ENCODE data around the gene ATP2B3. TPM values are rescaled to one million over a fixed set of nuclear protein-coding genes. Genes with fewer than 3 reads are reported as not detected.
"Not testable (repeated sequence)": the region's sequence is repeated elsewhere in the genome, so short reads cannot be mapped to it uniquely, and the experiment has no call there.

Gene ATP2B3
- total and polyA plus RNA-seq, 9 of the 15 experiments (the other 6 are each of a cell fraction or from before 2014, with no cell fraction given) = 0.04 TPM; not detected in 8

- Histone ChIP-seq H3K4me2 (ENCODE audit: insufficient read depth, low read length) (no peak overlapping the region), H3K9me3 (replicated peaks; ENCODE audit: control insufficient read depth, insufficient read depth, low read depth, low read length) (no peaks in the 10 kb centered on the region), H3K9me1 (ENCODE audit: control insufficient read depth, insufficient read depth, low read length) (no peaks in the 10 kb centered on the region), H3K36me3 (ENCODE audit: control insufficient read depth, insufficient read depth, low read length) (no peaks in the 10 kb centered on the region), H3K27me3 (ENCODE audit: control insufficient read depth in 2 of 2, insufficient read depth in 2 of 2, low read length in 2 of 2) (peaks cover 20 to 24% of the 10 kb centered on the region in 2 experiments; a peak in 4 of 5 replicates), H4K20me1 (replicated peaks; ENCODE audit: control insufficient read depth, insufficient read depth, low read length) (no peaks in the 10 kb centered on the region), H3K9ac (ENCODE audit: insufficient read depth in 1 of 2, low read depth in 2 of 2, low read length in 2 of 2) (no peak overlapping the region), H3K4me3 (no peak overlapping the region), H2AFZ (ENCODE audit: low read depth, low read length) (no peak overlapping the region), H3K27ac (ENCODE audit: extremely low read depth, low read depth, low read length) (no peak overlapping the region), H3K4me1 (replicated peaks in 1 of 2; ENCODE audit: control insufficient read depth in 2 of 2, insufficient read depth in 2 of 2, low read length in 2 of 2) (peaks cover under 1 to 22% of the 10 kb centered on the region in 2 experiments; a peak in 4 of 5 replicates), H3K79me2 (ENCODE audit: control insufficient read depth, insufficient read depth, low read length) (peaks cover 5% of the 10 kb centered on the region; the same call in 2 of the 3 replicates)
- DNase-seq (ENCODE audit: extremely low read depth in 1 of 4, low spot score in 3 of 4) (no peak), FAIRE-seq (no peak), ATAC-seq (no peak)
- intact Hi-C loops (cut with micrococcal nuclease) = no loop called here
- ChIA-PET CTCF (ENCODE audit: low intra/inter-chr PET ratio) (no interaction called here), POLR2A (interaction anchor here (0.6 kb wide), 1 partner anchor 349 kb away, joined by 3 read pairs; no protein-coding TSS in a partner anchor)
- in situ Hi-C loops (cut with MboI) = no loop called here
- TF ChIP-seq HDAC8 (tag; IDR thresholded peaks at IDR 0.05) (no peak), ARID4B (CRISPR knock-in tag; IDR thresholded peaks at IDR 0.05) (no peak), KHSRP (IDR thresholded peaks at IDR 0.05) (no peak), RBBP5 (IDR thresholded peaks at IDR 0.05; ENCODE audit: borderline replicate concordance, insufficient read depth, low read length, poor library complexity, severe bottlenecking) (no peak), FOXK2 (conservative IDR thresholded peaks at IDR 0.05 in 1 of 2, IDR thresholded peaks at IDR 0.05 in 1 of 2; ENCODE audit: low read depth in 2 of 2) (no peak), BCOR (IDR thresholded peaks at IDR 0.05) (no peak)
- 14% methylated on average over 15 of the region's 17 CpGs for WGBS (ENCODE audit: insufficient coverage, low coverage, missing lambda C conversion rate)
- no TSS peak for BruUV-seq (replicated peaks)
These were observed 85.8 kb downstream of the ATP2B3 start for GRCh38 chrX:153603131-153603656.

DNA sequence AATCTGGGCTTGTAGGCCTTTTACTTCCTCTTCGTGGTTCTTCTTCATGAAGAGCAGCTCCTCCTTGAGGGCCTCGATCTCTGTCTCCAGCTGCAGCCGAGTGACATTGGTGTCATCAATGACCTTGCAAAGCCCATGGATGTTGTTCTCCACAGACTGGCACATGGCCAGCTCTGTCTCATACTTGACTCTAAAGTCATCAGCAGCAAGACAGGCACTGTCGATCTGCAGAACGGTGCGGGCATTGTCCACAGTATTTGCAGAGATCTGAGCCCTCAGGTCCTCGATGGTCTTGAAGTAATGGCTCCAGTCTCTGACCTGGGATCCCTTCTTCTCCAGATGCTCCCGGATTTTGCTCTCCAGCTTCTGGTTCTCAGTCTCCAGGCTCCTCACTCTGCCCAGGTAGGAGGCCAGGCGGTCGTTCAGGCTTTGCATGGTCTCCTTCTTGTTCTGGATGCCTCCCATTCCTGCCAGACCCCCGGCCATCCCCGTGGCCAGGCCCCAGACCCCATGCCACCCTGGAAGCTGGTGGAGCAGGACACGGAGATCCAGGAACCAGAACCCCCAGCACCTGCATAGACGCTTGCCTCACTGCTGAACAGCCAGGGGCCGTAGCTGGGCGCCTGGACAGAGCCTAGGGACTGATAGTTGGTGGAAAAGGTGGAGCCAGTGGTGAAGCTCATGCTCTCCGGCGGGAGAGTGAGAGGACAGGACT lies 87.4 kb downstream of the ATP2B3 start:
- 6% methylated on average over 16 of the region's 18 CpGs for WGBS (ENCODE audit: insufficient coverage, low coverage, missing lambda C conversion rate)
- CTCF ChIA-PET (ENCODE audit: low intra/inter-chr PET ratio); H3K9me1 ChIP-seq (ENCODE audit: control insufficient read depth, insufficient read depth, low read length); H3K4me3 ChIP-seq; DNase-seq (ENCODE audit: extremely low read depth in 1 of 4, low spot score in 3 of 4); ATAC-seq; H3K36me3 ChIP-seq (ENCODE audit: control insufficient read depth, insufficient read depth, low read length); H3K79me2 ChIP-seq (ENCODE audit: control insufficient read depth, insufficient read depth, low read length); H3K9me3 ChIP-seq (replicated peaks; ENCODE audit: control insufficient read depth, insufficient read depth, low read depth, low read length); H3K4me2 ChIP-seq (ENCODE audit: insufficient read depth, low read length); in situ Hi-C loops (cut with MboI); H3K9ac ChIP-seq (ENCODE audit: insufficient read depth in 1 of 2, low read depth in 2 of 2, low read length in 2 of 2); H2AFZ ChIP-seq (ENCODE audit: low read depth, low read length); H3K27ac ChIP-seq (ENCODE audit: extremely low read depth, low read depth, low read length); H4K20me1 ChIP-seq (replicated peaks; ENCODE audit: control insufficient read depth, insufficient read depth, low read length); FAIRE-seq; BruUV-seq (replicated peaks): not testable (repeated sequence)
- Histone ChIP-seq H3K27me3 (ENCODE audit: control insufficient read depth in 2 of 2, insufficient read depth in 2 of 2, low read length in 2 of 2) (peaks cover 20 to 31% of the 10 kb centered on the region in 2 experiments; a peak in 4 of 5 replicates), H3K4me1 (replicated peaks in 1 of 2; ENCODE audit: control insufficient read depth in 2 of 2, insufficient read depth in 2 of 2, low read length in 2 of 2) (peaks cover 0 to 17% of the 10 kb centered on the region in 2 experiments; a peak in 3 of 5 replicates)
- intact Hi-C loops (cut with micrococcal nuclease) = loop anchor here (5.0 kb wide), 1 partner anchor 53 kb away; no protein-coding TSS in a partner anchor
- POLR2A ChIA-PET = interaction anchor here (0.5 to 0.7 kb wide), 2 partner anchors 88 to 1416 kb away, joined by 3 read pairs; no protein-coding TSS in a partner anchor

Measured in K562 (cell line).